Measurements from ENCODE around the gene NEURL3.
"Not testable (repeated sequence)": the region's sequence is repeated elsewhere in the genome, so short reads cannot be mapped to it uniquely, and the experiment has no call there.

The NEURL3 gene

DNA sequence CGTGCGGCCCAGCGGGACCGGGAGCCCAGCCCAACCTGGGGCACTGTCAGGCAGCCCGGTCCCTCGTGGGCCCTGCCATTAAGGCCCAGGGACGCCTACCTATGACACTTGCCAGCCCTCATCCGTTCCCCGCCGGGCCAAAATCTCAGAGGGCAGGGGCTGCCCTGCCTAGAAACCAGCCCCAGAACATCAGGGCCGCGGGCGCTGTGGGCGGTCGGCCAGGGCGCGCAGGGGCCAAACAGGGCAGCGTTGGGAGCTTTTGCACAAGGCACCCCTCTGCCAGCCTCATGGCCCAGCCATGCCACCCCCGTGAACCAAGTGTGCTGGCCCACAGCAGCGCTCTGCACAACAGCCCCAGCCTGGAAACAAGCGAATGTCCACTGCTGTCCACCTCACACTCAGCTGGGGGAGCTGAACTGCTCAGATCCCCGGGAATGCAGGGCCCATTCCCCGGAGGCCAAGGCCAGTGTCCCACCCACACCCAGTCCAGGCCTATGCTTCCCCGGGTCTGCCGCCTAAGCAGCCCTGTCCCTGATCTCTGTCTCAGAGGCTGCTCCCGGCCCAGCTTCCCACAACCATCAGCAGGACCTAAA is 3.5 kb upstream of the NEURL3 start:
- no peak overlapping the region for H3K4me3 ChIP-seq (ENCODE audit: low read depth, low read length)

DNA sequence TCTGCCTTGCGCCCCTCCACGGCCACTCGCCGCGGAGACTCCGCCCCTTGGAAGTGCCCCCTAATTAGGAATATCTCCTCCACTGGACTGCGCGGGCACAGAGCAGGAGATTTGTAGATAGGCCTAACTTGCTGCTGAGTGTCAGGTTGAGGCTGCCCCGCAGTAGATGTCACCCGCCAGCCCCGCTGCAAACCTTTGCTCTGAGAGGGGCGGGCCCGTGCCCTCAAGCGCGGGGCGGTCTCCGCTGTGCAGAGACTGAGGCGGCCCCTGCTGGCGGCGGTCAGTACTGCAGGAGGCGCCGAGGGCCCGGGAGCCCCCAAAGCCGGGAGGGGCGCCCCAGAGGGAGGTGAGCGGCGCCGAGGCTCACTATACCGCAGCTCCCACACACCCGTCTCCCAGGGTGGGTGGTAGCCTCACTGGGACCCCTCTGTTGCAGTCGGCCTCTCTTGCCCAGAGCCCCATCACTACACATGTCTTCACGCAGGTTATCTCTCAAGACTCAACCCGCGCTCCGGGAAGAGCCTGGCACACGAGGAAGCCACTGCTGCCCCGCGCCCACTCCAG is 2.9 kb upstream of the NEURL3 start:
- no peak overlapping the region for H3K4me3 ChIP-seq (ENCODE audit: low read depth, low read length)

DNA sequence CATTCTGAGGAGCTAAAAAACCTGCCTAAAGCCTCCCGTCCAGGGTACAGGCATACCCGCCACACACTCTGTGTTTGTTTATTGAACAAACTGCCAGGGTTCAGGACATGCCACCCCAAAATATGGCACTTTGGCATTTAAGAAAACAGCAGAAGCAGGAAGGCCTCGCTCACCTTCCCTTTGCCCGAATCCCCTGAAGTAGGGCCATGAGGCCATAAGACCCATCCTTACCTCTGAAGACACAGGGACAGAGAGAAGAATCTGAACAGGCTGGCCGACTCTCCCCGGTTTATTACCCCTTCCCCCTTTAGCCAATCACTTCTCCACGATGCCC is 1.7 kb upstream of the NEURL3 start:
- H3K4me3 ChIP-seq (ENCODE audit: low read depth, low read length) = no peak overlapping the region

DNA sequence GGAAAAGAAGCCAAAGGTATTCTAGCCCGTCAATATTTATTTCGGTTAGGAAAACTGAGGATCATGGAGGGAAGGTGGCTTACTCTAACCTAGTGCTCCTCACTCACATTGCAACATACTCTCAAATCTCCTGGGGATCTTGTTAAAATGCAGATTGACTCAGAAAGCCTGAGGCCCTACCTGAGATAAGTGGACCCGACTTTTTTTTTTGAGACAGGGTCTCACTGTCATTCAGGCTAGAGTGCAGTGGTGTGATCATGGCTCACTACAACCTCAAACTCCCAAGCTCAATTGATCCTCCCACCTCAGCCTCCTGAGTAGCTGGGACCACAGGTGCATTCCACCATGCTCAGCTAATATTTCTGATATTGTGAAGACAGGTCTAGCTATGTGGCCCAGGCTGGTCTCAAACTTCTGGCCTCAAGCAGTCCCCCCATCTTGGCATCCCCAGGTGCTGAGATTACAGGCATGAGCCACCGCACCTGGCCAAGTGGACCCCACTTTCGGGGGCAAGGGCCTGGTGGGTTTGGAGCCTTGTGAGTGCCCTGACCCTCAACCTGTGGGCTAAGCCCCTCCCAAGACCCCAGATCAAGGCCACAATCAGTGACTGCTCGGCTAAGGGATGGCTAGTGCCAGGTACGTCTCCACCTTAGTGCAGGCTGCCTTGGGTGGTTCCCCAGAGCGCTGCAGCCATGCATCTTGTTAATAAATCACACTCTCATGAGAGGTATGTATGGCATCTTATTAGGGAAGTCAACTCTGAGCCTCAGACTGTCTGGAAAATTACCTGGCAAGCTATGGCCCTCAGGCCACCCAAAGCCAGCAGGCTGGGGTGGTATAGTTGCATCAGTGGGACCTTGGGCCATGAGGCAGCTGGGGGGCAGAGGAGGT is 1.1 kb upstream of the NEURL3 start:
- no peak overlapping the region for H3K4me3 ChIP-seq (ENCODE audit: low read depth, low read length)

- H3K4me3 ChIP-seq (ENCODE audit: low read depth, low read length) = no peak overlapping the region
These were observed 1.4 kb downstream of the NEURL3 start for GRCh38 chr2:96503637-96504243.

DNA sequence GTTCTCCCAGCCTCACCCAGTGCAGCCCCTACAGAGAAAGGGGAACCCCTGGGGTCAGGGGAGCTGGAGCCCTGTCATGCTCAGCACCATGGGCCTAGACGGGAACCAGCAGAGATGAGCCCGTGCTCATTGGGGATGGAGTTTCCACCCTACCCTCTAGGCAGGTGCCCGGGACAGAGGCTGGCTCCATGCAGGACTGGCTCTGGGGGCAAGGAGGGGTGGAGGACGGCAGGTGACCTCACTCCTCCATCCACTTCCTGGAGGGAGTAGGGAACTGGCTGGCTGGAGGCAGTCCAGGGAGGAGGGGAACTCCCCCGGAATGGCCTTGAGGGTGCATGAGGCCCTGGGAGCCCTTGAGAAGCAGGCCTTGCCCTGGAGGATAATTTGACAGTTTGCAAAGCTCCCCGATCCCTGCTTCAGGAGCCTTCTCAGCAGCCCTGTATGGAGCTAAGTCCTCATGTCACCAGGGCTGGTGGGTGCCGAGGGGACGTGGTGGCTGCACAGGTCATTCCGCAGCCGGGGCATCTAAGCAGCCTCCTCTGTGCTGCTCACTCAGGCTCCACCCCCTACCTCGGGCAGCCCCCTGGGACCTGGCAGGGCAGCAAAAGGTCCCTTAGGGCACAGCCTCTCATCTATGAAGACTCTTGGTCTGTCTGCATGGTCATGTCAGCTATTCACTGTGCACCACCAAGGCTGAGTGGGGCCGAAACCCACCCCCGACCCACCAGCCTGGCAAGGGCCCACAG is 2.1 kb downstream of the NEURL3 start:
- no peak overlapping the region for H3K4me3 ChIP-seq (ENCODE audit: low read depth, low read length)

- no peak overlapping the region for H3K4me3 ChIP-seq (ENCODE audit: low read depth, low read length)
These were observed 3.0 kb downstream of the NEURL3 start for GRCh38 chr2:96501886-96502810.

GRCh38 chr2:96501471-96501874 is 3.7 kb downstream of the NEURL3 start:
- no peak overlapping the region for H3K4me3 ChIP-seq (ENCODE audit: low read depth, low read length)

DNA sequence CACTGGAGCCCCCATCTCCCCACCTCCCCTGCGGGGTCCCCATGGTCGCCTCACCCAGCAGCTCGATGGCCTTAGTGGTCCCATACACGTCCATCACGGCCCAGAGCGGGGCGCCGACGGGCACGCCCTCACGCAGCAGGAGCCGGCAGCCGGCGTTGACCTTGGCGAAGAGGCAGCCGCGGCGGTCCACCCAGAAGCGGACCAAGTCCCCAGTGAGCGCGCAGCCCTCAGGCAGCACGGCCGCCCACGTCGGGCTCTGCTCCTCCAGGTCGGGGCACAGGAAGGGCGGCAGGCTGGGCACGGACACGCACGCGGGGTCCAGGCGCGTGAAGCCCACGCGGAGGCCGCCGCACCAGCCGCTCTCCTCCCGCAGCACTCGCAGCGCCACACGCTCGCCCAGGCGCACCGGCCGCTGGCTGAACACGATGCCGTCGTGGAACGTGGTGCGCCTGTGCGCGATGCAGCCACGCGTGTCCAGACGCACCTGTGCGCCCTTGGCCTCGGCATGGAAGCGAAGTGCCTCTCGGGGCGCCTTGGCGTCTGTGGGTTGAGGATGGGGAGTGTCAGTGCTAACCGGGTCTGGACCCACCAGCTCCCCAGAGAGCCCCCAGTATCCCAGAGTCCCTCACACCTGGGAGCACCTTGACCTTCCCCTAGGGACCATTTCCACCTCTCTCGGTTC is 4.6 kb downstream of the NEURL3 start:
- H3K4me3 ChIP-seq (ENCODE audit: low read depth, low read length) = no peak overlapping the region

DNA sequence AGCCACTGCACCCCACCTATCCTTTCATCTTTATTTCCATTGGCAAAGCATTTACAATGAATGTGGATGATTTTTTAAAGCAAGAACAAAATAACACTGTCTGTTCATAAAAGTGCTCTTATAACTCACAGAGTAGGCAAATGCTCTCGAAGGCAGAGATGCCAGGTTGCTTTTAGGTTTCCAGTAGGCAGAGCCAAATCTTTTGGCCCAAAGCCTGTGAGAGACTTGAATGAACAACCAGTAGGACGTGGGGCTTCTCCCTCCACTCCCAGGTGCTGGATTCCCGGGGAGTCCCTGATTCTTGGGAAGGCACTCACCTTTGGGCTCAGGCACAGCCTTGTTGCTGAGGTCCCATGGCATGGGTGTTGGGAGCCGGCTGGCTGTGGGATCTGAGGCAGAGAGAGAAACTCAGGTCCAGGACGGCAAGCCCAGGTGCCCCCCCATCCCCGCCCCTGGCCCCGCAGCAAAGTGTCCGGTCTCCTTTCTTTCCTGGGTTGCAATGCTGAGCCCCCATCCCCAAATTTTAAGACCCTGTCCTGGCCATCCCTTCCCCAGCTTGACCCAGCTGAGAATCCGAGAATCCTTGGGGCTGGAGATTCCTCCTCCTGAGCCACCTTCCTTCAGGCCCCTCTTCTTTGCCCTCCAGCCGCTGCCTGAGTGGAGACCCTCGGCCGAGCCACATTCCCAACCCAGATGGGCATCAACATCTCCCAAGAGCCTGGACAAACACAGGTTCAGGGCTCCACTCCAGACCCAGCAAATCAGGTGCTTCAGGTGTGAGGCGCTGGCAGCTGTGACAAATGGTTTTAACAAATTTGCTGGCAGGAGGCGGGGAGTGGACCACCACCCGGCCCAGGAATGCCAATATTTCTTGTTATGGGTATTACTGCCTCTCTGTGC is 5.8 kb downstream of the NEURL3 start:
- no peak overlapping the region for H3K4me3 ChIP-seq (ENCODE audit: low read depth, low read length)

GRCh38 chr2:96498611-96499010 is 6.5 kb downstream of the NEURL3 start:
- H3K4me3 ChIP-seq (ENCODE audit: low read depth, low read length) = not testable (repeated sequence)

DNA sequence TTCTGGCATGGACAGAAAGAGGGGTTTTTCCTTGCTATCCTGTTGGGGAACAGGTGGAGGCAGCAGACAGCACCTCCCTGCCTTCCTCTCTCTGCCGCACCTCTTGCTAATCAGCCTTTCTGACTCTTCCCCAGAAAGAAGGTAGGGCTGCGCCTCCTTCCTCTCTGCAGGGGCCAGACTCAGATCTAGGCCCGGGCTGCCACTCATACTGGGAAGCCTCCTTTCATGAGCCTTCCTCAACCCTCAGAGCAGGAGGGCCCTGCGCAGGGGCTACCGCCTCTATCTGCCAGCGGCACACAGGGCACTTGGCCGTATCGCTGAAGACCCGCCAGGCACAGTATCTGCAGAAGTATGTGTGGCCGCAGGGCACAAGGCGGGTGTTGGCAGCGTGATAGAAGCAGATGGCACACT is 7.1 kb downstream of the NEURL3 start:
- no peak overlapping the region for H3K4me3 ChIP-seq (ENCODE audit: low read depth, low read length)

DNA sequence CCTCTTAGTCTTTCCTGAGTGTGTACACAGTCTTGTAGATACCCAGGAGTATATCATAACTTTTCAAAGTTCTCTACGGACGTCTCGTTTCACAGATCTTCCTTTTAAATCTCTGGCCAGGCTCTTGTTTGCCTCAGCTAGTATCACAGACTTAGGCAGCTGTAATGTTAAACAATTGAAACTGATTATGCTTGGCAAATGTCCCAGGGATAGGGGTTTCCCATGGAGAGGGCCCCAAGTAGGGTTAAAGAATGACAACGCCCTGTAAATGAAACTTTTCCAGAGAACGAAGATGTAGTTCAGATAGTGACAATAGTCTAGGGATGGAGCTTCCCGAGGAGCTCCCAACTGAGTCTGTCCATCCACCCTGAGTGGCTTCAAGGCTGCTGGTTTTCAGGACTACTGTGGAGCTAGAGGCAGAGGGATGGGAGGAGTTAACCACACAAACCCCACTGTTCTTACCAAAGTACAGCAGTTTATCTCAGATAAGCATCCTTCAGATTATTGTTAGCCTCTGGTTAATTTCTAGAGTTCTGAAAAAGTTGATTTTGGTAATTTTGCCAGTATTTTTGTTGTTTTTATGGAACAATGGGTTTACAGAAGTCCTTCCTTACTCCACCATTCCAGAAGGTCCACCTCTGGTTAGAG is 9.1 kb downstream of the NEURL3 start:
- H3K4me3 ChIP-seq (ENCODE audit: low read depth, low read length) = no peak overlapping the region

- H3K4me3 ChIP-seq (ENCODE audit: low read depth, low read length) = no peak overlapping the region
These were observed 11.0 kb downstream of the NEURL3 start for GRCh38 chr2:96494188-96494587.

- H3K4me3 ChIP-seq (ENCODE audit: low read depth, low read length) = no peak overlapping the region
These were observed 12.1 kb downstream of the NEURL3 start for GRCh38 chr2:96493072-96493471.

- H3K4me3 ChIP-seq (ENCODE audit: low read depth, low read length) = no peak overlapping the region
These were observed 13.2 kb downstream of the NEURL3 start for GRCh38 chr2:96491860-96492497.

GRCh38 chr2:96489663-96490062 is 15.5 kb downstream of the NEURL3 start:
- H3K4me3 ChIP-seq (ENCODE audit: low read depth, low read length) = no peak overlapping the region

GRCh38 chr2:96489261-96489660 is 15.9 kb downstream of the NEURL3 start:
- no peak overlapping the region for H3K4me3 ChIP-seq (ENCODE audit: low read depth, low read length)

Measured in iPS-11a (cell line).